Fibroblast of skin of right quadriceps (primary cell): ENCODE data around the gene ACBD7.

ENCODE experiments used
- DNase-seq: peaks from one replicate; pipeline ENCODE4 v3.0.0-alpha.2; 2013

ACBD7 gene

GRCh38 chr10:15088428-15089261, at the start of gene ACBD7:
Gene ACBD7 (minus strand): TSS chr10:15088776. CDS start chr10:15088728, 48 bp downstream.
- DNase-seq, result peak; percentile 69

GRCh38 chr10:15137636-15138035, 49.1 kb upstream of the ACBD7 start:
- no peak for DNase-seq

DNA sequence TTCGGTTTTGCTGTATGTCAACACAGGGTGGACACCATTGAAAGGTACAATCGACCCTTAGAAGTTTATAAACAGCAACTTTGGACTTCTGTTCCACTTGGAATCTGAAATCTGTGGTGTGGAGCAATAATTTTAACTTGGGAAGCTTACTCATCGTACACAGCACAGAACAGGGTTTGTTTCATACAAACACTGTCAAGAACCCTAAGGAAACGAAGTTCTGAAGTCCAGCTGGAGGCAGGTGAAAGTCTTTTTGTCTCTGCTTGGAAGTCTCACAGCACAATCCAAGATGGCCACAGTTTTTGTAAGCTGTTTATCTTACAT, 48.4 kb upstream of the ACBD7 start:
- no peak for DNase-seq

- no peak for DNase-seq
These were observed 47.8 kb upstream of the ACBD7 start for GRCh38 chr10:15136129-15137035.

DNA sequence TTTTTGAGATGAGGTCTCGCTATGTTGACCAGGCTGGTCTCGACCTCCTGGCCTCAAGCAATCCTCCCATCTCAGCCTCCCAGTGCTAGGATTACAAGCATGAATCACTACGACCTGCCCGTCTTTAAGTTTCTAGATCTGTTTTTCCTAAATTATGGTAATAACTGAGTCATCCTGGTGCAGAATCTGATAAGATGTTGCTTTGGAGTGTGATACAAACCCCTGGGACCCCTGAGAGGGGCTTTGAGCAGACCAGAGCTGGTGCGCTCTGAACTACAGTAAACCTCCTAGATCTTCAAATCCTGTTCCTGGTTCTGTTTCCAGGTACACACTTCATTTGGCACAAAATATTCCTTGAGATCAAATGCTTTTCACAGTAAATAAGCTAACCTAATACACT, 42.8 kb upstream of the ACBD7 start:
- DNase-seq, result no peak

GRCh38 chr10:15124908-15125307, 36.3 kb upstream of the ACBD7 start:
- no peak for DNase-seq

- no peak for DNase-seq
These were observed 35.6 kb upstream of the ACBD7 start for GRCh38 chr10:15124190-15124589.

GRCh38 chr10:15123749-15124184, 35.2 kb upstream of the ACBD7 start:
- DNase-seq, result peak; percentile 79

GRCh38 chr10:15122477-15123030, 34.0 kb upstream of the ACBD7 start:
- DNase-seq, result no peak

GRCh38 chr10:15121707-15122106, 33.1 kb upstream of the ACBD7 start:
- peak; percentile 30 for DNase-seq

GRCh38 chr10:15120523-15120922, 31.9 kb upstream of the ACBD7 start:
- DNase-seq, result peak; percentile 63

DNA sequence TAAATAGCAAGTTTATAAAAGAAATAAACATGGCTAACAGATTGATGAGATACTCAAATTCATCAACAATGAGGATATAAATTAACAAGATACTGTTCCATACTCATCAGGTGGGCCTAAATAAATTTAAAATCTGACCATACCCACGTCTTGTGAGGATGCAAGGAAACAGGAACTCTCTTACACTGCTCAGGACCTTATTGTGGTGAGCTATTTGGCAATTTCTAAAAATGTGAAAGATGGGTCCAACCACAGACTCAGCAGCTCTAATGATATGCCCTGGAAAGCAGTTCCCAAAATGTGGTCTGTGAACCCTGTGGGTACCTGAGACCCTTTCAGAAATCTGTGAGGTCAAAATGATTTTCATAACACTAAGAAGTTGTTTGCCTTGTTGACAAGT, 30.0 kb upstream of the ACBD7 start:
- no peak for DNase-seq

- DNase-seq, result no peak
These were observed 27.6 kb upstream of the ACBD7 start for GRCh38 chr10:15116225-15116624.

- DNase-seq, result peak; percentile 52
These were observed 25.2 kb upstream of the ACBD7 start for GRCh38 chr10:15113766-15114165.

DNA sequence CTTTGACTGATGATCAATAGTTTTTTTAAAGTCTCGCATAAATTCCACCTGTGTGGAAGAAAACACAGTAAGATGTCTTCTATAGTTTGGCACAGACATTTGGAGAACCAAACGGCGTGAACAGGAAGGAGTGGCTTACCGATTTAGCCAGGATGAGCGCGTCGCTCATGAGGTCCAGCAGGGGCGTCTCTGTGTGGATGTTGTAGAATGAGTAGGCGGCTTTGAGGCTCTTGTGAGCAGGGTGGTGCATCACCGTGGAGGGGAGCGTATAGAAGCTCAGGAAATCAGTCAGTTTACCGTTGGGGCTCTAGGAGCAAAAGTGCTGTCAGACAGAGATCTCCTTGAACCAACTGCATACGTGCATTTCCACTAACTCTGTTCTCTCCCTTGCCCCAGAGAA, 24.1 kb upstream of the ACBD7 start:
- no peak for DNase-seq

DNA sequence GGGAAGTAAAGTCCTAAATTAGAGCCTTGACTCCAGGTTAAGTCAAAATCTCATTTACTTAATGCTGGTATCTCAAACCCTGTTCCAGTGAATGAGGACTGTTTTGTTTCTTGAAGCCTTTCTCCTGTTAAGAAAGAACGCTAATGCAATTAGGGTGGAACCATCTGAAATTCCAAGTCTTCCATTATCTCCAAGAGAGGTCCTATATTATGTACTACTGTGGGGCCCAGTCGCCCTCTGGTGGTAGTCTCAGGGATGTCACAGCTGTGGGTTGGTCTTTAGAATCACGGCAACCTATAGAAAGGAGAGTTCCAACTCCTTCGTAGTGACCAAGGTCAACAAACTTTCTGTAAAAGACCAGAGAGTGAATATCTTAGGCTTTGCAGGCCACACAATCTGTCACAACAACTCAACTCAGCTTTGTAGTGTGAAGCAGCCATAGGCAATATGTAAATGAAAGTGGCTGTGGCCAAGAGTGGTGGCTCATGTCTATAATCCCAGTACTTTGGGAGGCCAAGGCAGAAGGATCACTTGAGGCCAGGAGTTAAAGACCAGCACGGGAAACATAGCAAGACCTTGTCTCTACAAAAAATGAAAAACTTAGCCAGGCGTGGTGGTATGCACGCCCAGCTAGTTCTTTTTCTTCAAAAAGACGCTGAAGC, 17.9 kb upstream of the ACBD7 start:
- peak; percentile 65 for DNase-seq

- no peak for DNase-seq
These were observed 14.9 kb upstream of the ACBD7 start for GRCh38 chr10:15103513-15103912.

- no peak for DNase-seq
These were observed 11.3 kb upstream of the ACBD7 start for GRCh38 chr10:15099886-15100285.

- DNase-seq, result peak; percentile 95
These were observed 8.6 kb upstream of the ACBD7 start, which contains the start of gene RPP38 for GRCh38 chr10:15097011-15097812. Gene RPP38 (plus strand): TSS chr10:15097355. CDS start chr10:15103315, 5,960 bp downstream.

DNA sequence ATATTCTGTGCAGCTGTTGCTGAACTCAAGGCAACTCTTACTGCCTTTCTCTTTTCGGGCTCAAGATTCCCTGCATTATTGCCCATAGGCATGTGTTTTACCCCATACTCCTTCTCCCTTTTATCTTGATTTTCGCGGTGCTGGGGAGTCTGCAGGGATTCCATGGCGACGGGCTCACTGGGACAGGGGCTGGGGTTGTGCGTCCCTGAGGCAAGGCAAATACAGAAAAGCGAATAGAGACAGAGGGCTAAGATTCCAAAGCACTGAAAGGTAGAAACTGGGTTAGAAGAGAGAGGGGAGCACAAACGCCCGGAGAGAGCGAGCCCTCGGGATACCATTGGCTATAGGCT, 8.1 kb upstream of the ACBD7 start:
- DNase-seq, result no peak

DNA sequence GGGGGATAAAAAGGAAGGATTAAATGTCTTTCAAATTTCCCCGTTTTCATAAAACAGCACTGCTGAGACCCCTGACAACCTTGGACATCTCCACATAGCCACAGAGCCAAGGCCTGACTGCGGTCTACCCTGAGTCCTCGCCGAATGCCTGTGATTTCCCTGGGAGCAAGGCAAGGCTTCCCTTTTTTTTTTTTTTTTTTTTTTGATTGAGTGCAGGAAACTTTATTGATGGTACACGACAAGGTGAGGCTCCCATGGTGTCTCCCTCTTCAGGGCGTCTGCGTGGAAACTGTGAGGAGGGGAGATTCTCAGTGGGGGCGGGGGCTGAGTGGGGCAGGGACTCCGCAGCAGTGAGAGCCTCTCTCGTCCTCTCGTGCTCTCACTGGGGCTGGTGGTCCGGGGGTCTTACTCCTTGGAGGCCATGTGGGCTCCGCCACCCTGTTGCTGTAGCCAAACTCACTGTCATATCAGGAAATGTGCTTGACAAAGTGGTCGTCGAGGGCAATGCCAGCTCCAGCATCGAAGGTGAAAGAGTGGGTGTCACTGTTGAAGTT, 4.4 kb upstream of the ACBD7 start:
- no peak for DNase-seq

GRCh38 chr10:15091418-15091817, 2.8 kb upstream of the ACBD7 start:
- no peak for DNase-seq
